Measurements from ENCODE around the gene TSPAN1.

- TF ChIP-seq CTCF (IDR thresholded peaks at IDR 0.05) (no peak), POLR2AphosphoS5 (IDR thresholded peaks at IDR 0.05) (no peak)
These were observed 22.7 kb downstream of the TSPAN1 start for GRCh38 chr1:46197560-46197963.
